Nephron progenitor cell (in vitro differentiated cells): ENCODE data around the gene CARTPT.

ENCODE experiments used
- DNase-seq: peaks from one replicate; pipeline ENCODE4 v3.0.0; 2021
- H3K27ac Mint-ChIP-seq: 2 replicates; pipeline ENCODE4 v1.8.0; 2021; ENCODE audit warnings: mild to moderate bottlenecking, moderate library complexity, mixed read lengths
- H3K27me3 Mint-ChIP-seq: 2 replicates; pipeline ENCODE4 v1.8.0; 2021; ENCODE audit warnings: mild to moderate bottlenecking, low read depth, mixed read lengths; ENCODE audit not compliant: poor library complexity
- H3K36me3 Mint-ChIP-seq: 2 replicates; pipeline ENCODE4 v1.8.0; 2021; ENCODE audit warnings: low read depth, mixed read lengths
- H3K4me1 Mint-ChIP-seq: 2 replicates; pipeline ENCODE4 v1.8.0; 2021; ENCODE audit warnings: mixed read lengths
- H3K4me3 Mint-ChIP-seq: 2 replicates; pipeline ENCODE4 v1.8.0; 2021; ENCODE audit warnings: mild to moderate bottlenecking, moderate library complexity, mixed read lengths
- H3K9me3 Mint-ChIP-seq: 2 replicates; pipeline ENCODE4 v1.8.0; 2021; ENCODE audit warnings: mild to moderate bottlenecking, moderate library complexity, mixed read lengths
- CTCF ChIP-seq: fragments of 200-600 bp; sonication (generic); IDR thresholded peaks from 2 replicates; pipeline ENCODE4 v1.5.0; 2021; ENCODE audit warnings: antibody characterized with exemption

The CARTPT gene

DNA sequence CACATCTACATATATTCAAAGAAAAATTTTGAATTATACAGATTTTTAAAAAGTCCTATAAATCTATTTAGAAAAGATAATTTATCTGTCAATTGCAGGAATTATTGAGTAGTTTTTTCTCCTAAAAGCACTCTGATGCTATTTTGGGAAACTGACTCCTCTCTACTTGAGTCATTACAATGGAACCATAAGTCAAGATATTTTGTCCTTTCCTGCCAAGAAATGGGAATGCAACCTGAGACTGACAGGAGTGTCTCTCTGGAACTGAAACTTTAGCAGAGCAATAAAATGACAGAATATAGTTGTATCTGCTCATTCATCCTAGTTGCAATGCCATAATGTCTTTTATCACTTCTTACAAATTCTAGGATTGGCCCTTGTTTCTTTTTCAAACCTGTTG is 48.6 kb downstream of the CARTPT start:
- no peak for TF ChIP-seq CTCF
- Mint-ChIP-seq H3K36me3 (no peaks in the 10 kb centered on the region), H3K27ac (no peak overlapping the region), H3K9me3 (peaks cover 2% of the 10 kb centered on the region), H3K27me3 (peaks cover 8% of the 10 kb centered on the region), H3K4me1 (peaks cover 11% of the 10 kb centered on the region), H3K4me3 (no peak overlapping the region)
- DNase-seq: no peak

GRCh38 chr5:71769287-71769686 is 50.2 kb downstream of the CARTPT start:
- no peak for DNase-seq
- peaks cover 6% of the 10 kb centered on the region for H3K27me3 Mint-ChIP-seq
- H3K9me3 Mint-ChIP-seq: no peaks in the 10 kb centered on the region
- H3K27ac Mint-ChIP-seq: no peak overlapping the region
- no peak overlapping the region for H3K4me3 Mint-ChIP-seq
- no peaks in the 10 kb centered on the region for H3K36me3 Mint-ChIP-seq
- no peak for TF ChIP-seq CTCF
- peaks cover 11% of the 10 kb centered on the region for H3K4me1 Mint-ChIP-seq

- TF ChIP-seq CTCF: no peak
- H3K27ac Mint-ChIP-seq: no peak overlapping the region
- H3K36me3 Mint-ChIP-seq: no peaks in the 10 kb centered on the region
- no peak for DNase-seq
- no peak overlapping the region for H3K4me3 Mint-ChIP-seq
- no peaks in the 10 kb centered on the region for H3K9me3 Mint-ChIP-seq
- H3K4me1 Mint-ChIP-seq: peaks cover 11% of the 10 kb centered on the region
- peaks cover 6% of the 10 kb centered on the region for H3K27me3 Mint-ChIP-seq
Observed at GRCh38 chr5:71770381-71770780, 51.3 kb downstream of the CARTPT start.
